NCI-H1694 (cell line): Measurements from ENCODE around the gene TOB1.

ENCODE experiments used
- DNase-seq: peaks from one replicate; lab custom pipeline; 2025; lab: John Stamatoyannopoulos, UW

TOB1 gene, protein sequence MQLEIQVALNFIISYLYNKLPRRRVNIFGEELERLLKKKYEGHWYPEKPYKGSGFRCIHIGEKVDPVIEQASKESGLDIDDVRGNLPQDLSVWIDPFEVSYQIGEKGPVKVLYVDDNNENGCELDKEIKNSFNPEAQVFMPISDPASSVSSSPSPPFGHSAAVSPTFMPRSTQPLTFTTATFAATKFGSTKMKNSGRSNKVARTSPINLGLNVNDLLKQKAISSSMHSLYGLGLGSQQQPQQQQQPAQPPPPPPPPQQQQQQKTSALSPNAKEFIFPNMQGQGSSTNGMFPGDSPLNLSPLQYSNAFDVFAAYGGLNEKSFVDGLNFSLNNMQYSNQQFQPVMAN

DNA sequence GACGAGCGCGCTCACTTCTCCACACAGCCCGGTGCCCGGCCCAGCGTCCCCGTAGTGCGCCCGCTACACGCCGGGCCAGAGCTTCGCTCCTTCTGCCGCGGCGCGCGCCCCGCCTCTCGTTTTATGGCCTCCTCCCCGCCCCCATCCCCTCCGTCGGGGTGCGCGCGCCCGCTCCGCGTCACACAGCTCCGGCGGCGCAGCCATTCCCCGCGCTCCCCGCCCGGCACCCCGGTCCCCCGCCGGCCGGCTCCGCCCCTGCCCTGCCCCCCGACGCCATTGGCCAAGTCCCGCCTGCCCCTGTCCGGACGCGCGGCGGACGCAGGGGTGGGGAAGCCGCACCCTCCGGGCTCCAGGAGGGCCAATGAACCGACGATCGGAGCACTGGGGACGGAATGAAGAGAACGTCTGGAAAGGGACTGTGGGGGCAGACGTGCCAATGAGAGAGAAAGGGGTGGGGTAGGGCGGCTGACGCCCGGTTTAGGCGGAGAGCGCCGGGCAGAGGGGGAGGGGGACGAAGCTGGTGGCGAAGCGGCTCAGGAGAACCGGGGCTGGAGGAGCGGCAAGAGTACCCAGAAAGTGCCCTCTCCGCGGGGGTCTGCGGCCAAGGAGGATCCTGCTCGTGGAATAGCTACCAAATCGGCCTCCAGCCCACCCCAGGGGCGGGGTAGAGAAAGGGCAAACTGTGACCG, at the start of gene TOB1:
TSS of gene TOB1 (minus strand) at position 94 of the 689 bp plus-strand sequence. CDS start 2,337 bp downstream, outside the sequence.
- peak; percentile 90 for DNase-seq

DNA sequence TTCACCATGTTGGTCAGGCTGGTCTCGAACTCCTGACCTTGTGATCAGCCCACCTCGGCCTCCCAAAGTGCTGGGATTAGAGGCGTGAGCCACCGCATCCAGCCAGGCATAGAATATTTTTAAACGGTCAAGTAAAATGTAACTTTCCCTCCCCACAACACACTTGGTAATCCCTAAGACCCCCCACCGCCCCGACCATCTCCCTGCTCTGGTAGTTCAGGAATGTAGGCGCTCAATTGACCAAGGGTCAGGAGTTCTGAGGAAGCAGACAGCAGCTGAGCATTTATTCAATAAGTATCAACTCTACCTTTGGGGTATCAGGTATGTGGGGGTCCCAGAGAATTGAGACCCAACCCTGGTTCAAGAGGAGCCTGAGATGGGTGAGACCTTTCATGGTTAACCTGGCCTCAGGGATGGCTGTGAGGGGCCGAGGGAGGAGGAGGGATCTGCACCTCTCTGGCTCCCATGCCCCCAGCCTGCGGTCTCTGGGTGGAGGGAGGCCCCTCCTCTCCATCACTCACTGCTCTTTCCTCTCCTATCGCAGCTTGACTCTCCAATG, 48.4 kb upstream of the TOB1 start:
- DNase-seq = no peak

DNA sequence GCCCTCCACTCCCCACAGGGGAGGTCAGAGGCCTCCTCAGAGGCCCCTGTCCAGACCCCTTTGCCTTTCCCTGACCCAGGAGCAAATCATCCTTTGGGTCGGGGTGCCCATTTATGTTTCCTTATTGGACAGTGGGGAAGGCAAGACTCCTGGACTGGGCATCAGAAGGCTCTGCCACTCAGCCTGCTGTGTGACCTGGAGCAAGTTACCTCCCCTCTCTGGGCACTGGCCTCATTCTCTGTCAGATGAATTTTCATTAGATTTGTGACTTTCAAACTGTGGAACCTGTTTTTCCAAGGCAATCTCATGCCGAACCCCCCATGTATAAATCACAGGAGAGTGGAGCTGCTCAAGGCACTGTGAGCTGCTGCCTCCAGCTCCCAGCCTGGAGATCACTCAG, 47.0 kb upstream of the TOB1 start:
- DNase-seq = no peak

DNA sequence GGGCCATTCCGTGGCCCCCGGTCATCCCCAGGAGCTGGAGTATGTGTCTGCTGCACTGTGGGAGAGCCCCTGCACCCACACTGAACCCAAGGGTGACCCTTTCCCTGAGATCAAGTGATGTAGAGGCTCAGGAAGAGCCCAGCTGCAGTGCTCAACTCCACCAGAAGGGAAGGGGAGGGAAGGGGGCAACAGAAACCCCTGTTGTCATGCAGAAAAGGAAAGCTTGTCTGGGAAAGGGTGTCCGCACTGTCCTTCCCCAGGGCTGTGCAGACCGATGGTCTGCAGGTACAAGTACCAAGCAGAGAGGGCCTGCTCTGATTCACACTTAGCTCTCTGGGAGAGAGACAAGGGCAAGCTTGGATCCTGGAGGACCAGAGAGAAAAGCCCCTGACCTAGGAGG, 45.7 kb upstream of the TOB1 start:
- DNase-seq = no peak

DNA sequence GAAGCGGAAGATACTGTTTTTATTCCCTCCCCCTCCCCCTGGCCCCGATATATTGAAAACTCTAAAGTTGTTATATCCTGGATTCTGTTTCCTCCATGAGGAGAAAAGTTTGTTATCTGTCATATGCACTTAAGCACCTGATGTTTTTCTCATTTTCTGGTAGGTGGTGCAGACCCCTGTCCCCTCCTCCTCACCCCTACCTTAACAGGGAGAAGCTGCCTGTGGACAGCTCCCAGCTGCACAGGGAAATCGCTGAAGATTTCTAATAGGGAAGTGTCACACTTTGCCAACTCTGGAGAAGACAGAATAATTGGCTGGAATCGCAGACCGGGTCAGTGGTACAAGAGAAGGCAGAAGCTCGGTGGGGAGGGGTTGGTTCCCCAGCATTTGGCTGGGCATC, 45.3 kb upstream of the TOB1 start:
- DNase-seq = no peak

DNA sequence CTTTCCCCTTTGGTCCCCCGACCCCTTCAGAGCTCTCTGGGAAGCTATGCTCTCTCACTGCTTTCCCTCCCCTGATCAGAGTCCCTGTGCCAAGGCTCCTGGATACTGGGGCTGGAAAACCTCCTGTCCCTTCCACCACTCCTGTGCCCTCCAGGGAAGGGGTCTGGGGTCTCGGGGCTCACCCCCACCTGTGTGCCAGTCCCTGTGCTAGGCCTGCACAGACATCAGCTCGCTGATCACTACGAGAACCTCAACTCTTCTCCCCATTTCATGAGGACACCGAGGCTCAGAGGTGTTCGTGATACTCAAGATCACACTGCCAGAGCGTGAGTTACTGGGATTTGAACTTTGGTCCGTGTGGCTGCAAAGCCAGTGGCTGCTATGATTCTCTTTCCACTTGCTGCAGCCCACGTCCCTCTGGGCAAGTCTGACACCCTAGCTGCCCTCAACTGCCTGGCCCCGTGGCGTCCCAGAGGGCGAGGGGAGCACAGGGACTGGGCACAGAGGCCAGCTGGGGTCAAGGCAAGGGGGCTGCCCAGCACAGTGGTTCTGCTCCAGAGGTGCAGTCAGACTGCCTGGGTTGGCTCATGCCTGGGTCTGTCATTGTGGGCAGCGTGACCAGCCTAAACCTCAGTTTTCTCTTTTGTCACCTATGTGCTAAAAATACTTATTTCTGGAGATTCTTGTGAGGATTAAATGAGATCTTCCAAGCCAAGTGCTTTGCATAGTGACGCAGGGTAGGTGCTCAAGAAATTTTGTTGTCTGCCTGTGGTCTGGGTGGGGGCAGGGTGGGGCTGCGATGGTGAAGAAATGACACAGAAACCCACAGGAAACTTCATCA, 43.8 kb upstream of the TOB1 start:
- DNase-seq = no peak

DNA sequence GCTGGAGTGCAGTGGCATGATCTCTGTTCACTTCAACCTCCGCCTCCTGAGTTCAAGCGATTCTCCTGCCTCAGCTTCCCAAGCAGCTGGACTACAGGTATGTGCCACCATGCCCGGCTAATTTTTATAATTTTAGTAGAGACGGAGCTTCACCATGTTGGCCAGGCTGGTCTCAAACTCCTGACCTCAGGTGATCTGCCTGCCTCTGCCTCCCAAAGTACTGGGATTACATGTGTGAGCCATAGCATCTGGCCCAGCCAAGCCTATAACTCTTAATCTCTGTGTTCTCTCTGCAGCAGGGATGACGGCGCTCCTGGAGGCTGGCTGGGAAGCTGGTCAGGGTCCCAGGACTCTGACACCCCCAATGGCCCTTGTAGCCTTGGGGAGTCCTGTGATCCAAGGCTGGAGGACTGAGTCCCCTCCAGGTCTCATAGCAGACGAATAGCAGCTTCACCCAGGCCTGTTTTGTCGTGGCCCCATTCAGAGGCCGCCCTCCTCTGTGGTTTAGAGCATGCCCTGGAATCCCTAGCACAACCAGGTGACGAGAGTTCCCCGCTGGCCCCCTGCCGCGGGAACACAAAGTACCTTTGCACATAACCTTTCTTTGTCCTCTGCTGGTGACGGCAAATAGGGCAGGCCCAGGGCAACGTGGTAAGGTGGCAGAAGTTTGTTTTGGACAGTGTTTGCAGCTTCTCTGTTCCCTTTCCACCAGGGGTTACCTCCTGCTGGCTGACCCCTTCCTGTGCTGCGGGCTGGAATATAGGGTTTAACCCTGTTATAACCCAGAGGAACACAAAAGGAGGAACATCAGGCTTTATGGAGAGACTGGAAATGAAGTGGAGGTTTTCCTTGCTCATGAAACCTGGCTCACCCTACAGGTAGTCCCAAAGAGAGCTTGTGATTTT, 43.0 kb upstream of the TOB1 start:
- DNase-seq = no peak

DNA sequence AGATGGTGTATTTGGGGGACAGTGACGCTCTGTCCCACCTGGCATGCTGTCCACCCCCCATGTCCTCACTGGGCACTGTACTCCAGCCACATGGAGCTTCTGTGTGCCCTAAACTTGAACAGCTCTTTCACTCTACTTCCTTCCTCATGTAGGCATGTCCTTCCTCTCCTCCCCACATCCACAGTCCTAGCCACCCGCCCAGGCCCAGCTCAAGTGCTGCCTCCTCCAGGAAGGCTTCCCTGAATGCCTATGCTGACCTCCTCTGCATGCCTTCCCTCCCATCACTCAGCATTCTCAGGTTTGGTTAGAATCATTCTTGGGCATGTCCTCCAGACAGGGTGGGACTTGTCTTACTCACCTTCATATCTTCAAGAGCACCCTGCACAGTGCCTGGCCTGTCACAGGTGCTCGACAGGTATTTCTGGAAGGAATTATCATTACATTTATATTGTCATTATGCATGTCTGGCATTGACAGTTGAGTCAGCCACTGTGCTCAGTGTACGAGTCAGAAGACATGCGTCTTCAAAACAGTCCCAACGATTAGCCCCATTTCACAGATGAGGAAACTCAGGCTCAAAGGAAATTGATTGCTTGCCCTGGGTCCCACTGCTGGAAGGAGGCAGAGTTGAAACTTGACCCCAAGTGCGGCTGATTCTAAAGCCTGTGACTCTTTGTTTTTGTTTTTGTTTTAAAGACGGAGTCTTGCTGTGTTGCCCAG, 42.1 kb upstream of the TOB1 start:
- DNase-seq = no peak

DNA sequence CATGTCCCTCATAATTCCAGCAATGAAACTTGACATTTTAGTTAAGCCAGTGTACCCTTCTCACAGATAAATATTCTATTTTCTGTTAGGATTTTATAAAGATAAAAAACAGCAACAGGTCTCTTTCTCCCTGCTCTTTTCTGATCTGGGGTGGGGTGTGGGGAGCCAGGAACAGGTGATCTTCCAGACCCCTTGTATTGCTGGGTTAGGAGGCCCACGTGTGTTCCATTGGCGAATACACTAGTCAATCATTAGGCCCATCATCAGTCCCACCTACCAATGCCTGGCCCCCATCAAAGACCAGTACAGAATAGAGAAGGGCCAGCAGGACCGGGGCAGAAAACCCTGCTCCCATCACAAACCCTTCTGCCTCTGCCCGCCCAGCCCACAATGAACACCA, 40.3 kb upstream of the TOB1 start:
- no peak for DNase-seq

DNA sequence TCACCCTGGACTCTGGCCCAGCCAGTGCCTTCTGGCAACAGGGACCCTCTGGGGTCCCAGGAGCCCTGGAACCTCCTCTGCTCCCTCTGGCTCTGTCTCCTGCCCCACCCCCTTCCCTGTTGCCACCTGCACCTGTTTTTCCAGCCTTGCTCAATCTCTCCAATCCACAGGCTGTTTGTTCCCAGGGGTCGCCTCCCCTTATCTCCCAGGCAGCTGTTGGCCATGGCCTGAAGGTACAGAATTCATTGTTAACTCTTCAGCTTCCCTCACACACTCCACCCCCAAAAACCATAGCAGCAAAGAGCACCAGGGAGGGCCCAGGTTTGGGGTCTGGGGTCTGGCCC, 39.3 kb upstream of the TOB1 start:
- DNase-seq = peak; percentile 77

DNA sequence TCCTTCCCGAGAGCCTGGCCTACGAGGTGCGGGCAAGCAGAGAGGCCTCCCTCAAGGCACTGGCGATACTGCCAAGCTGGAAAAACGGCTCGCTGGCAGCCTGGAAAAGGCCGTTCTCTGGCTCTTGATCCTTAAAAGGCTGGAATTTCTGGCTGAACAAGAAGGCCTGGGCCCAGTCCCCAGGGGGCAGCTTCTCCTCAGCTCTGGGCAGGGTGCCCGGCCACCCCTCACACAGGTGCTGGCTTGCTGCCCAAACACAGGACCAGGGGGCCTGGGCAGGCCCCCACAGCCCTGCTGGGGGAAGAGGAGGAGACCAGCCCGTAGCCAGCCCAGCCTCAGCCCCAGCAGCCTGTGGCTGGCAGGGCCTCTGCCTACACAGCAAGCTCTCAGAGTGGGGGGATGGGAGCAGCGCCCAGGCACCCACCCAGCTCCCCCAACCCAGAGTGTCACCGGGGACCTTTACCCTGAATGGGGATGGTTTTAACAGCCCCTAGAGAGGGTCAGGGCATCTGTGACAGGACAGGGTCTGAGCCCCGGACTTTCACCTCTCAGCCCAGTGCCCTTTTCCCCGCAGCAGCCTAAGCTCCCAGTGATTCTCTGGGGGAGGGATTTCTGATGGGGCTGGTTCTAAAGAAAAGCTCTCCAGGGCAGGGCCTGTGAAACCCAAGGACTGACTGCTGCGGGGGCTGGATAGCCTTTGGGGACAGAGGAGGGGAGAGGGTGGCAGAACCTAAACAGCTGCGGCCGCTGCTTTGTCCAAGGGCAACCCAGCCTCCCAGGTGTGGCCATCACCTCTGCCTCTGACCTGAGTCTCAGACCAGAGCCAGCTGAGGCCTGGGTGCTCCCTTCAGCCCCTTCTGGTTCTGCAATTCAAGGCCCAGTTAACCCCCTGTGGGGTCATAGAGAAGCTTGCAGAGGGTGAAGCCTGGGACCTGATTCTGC, 38.6 kb upstream of the TOB1 start:
- DNase-seq = peak; percentile 66

DNA sequence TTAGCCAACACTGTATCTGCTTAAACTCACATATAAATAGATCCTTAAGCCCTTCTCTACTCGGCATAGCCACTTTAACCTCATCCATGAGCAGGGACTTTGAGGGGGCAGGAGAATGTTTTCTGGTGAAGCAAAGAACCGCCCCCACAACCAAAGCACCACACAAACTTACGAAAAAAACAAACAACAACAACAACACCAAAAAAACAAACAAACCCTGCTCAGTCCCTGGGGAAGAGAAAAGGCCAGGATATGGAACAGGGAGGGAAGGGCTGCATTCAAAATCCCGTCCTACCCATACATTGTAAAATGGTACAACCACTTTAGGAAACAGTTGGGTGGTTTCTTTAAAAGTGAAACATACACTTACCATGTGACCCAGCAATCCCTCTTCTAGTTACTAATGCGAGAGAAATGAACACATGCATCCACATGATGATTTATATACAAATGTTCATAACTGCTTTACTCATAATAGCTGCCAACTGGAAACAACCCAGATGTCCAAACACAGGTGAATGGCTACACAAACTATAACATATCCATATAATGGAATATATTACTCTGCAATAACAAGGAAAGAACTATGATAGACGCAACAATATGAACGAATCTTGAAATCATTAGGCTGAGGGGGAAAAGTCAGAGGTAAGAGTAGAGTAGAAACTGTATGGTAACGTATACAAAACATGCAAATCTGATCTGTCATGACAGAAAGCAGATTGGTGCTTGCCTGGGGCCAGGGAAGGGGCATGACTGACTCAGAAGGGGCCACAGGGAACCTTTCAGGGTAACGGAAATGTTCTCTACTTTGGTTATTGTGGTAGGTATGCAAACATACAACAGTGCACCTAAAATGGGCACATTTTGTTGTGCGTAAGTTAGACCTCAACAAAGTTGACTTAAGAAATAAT, 37.7 kb upstream of the TOB1 start:
- DNase-seq = peak; percentile 50

DNA sequence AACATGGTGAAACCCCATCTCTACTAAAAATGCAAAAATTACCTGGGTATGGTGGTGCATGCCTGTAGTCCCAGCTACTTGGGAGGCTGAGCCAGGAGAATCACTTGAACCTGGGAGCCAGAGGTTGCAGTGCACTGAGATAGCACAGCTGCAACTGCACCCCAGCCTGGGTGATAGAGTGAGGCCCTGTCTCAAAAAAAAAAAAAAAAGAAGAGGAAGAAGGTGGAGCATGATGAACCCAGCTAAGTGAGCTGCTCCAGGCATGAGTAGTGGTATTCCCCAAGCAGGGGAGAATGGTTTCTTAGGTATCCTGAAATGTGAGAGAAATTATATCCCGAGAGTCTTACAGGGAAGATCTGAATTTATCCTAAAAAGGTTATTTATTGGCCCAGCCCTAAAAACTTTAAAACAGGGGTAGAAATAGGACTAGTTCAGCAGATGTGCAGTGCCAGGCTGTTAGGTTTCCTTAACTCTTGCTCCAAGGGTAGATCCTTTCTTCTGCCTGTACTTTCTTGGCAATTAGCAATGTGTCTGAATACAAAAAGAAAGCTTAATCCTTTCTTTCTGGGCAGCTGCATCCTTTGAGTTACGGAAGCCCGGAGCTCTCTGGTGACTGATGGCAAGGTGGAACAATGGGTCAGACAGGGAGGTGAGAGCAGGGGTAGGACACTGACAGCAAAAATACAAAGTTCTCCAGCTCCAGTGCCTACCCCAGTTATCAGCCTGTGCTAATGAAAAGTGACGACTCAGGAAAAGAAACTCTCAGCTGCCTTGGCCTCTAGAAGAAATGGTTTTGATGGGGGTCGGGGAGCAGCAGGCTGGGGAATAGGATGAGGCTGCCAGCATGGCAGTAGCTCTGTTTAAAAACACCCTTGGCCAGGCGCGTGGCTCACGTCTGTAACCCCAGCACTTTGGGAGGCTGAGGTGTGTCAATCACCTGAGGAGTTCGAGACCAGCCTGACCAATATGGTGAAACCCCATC, 36.5 kb upstream of the TOB1 start:
- DNase-seq = no peak

DNA sequence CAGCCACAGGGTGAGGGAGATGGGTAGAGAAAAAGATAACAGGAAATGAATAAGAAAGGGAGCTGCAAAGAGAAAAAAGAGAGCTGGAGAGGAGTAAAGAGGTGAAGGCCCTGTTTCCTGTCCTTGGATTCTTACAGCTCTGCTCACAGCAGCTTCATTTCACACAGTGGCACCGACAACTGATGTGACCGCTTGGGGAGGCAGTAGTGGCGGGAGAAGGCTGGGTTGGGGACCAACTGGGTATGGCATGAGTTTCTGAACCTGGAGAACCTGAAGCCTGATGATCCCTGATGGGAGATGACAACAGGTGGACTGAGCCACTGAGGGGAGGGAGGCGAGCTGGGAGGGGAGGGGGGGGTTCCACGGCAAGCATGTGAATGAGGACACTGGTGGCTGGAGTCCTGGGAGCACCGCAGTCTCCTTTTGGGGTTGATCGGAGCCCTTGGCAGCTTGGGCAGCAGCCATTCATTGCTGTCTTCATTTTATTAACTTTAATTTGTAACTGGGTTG, 34.3 kb upstream of the TOB1 start:
- no peak for DNase-seq

DNA sequence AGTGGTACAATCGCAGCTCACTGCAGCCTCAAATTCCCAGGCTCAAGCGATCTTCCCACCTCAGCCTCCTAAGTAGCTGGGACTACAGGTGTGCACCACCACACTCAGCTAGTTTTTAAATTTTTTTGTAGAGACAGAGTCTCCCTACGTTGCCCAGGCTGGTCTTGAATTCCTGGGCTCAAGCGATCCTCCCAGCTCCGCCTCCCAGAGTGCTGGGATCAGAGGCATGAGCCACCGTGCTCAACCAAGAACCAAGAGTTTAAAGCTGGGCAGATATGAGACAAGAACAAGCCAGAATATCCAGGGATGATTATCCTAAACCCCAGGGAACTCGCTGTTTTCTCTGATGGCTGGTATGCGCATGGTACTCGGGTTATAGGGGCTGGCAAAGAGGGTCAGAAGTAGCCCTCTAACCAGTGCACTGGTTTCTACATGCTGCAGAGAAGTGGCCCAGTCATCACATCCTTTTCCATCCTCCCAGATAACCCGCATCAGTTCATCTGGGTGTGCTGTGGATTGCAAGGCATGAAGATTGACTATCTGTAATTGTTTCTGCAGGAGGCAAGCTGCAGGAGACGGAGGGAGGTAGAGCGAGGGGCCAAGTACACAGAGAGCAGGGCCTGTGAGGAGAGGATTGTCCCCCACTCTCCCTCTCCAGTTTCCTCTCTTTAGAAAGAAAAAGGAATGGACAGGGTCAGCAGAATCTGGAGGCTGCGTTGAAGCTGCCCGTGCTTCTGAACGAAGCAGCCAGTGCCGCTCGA, 33.6 kb upstream of the TOB1 start:
- DNase-seq = no peak

DNA sequence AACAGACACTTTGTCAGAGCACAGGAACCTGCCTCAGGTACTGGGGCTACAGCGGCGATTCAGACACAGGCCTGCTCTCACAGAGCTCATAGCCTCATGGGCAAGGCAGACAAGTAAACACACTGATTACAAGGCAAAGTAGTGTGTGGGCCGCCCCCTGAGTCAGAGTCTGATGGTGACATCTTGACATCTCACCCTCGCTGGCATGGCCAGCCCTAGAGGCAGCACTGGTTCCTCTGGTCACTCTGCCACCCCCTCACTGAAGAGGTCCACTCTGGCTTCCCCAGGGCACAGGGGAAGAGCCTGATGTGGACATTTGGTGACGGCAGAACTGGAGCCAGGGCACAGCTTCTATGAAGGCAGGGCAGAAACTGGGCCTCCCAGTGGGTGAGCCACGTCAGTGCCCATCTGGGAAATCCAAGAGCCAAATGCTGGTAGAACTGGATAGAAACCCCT, 32.9 kb upstream of the TOB1 start:
- DNase-seq = no peak
